WTC11 (cell line): ENCODE results near the gene PLCL2. TPM values are rescaled to one million over a fixed set of nuclear protein-coding genes. Genes with fewer than 3 reads are reported as not detected.

Experiments
- ATAC-seq: fragments of 200-7000 bp; cut with Tn5 transposase; 2 replicates; pipeline ENCODE4 v1.10.0; 2021; ENCODE audit warnings: mild to moderate bottlenecking, moderate library complexity
- CTCF ChIA-PET: fragments of 300-600 bp; sonication (Branson Sonifier 250); formaldehyde crosslinking; loops from one replicate; lab custom pipeline; 2021; ENCODE audit warnings: antibody characterized with exemption; lab: Charles Lee
- POLR2A ChIA-PET: fragments of 350-600 bp; sonication (Branson Sonifier 250); formaldehyde crosslinking; loops from one replicate; lab custom pipeline; 2021; ENCODE audit warnings: antibody characterized with exemption; lab: Charles Lee
- DNase-seq: peaks from one replicate; pipeline ENCODE4 v3.0.0; 2021; ENCODE audit warnings: low spot score
- H3K27ac Mint-ChIP-seq: 2 replicates; pipeline ENCODE4 v1.8.0; 2021; ENCODE audit warnings: mixed read lengths
- H3K27me3 Mint-ChIP-seq: 2 replicates; pipeline ENCODE4 v1.8.0; 2021; ENCODE audit warnings: low read depth, mild to moderate bottlenecking, moderate library complexity, mixed read lengths
- H3K36me3 Mint-ChIP-seq: 2 replicates; pipeline ENCODE4 v1.8.0; 2021; ENCODE audit warnings: mixed read lengths
- H3K4me1 Mint-ChIP-seq: 2 replicates; pipeline ENCODE4 v1.8.0; 2022; ENCODE audit warnings: mixed read lengths
- H3K4me3 Mint-ChIP-seq: 2 replicates; pipeline ENCODE4 v1.8.0; 2021; ENCODE audit warnings: mild to moderate bottlenecking, moderate library complexity, mixed read lengths
- H3K9me3 Mint-ChIP-seq: 2 replicates; pipeline ENCODE4 v1.8.0; 2021; ENCODE audit warnings: mixed read lengths
- CREB1 ChIP-seq: sonication (generic); formaldehyde crosslinking; IDR thresholded peaks from 2 replicates; pipeline ENCODE4 v1.8.0; 2023; ENCODE audit warnings: mild to moderate bottlenecking, missing genetic modification reagents
- E2F1 ChIP-seq: sonication (generic); formaldehyde crosslinking; IDR thresholded peaks from 2 replicates; pipeline ENCODE4 v1.8.0; 2022; ENCODE audit warnings: mild to moderate bottlenecking, missing genetic modification reagents
- EMX1 ChIP-seq: fragments of 250-450 bp; sonication (Bioruptor Pico); IDR thresholded peaks from 2 replicates; pipeline ENCODE4 v1.8.0; 2021; ENCODE audit warnings: mild to moderate bottlenecking
- ESRRA ChIP-seq: sonication (generic); formaldehyde crosslinking; IDR thresholded peaks from 2 replicates; pipeline ENCODE4 v1.8.1; 2022; ENCODE audit warnings: mild to moderate bottlenecking, missing genetic modification reagents, borderline replicate concordance
- GABPB1 ChIP-seq: sonication (generic); formaldehyde crosslinking; IDR thresholded peaks from 2 replicates; pipeline ENCODE4 v1.8.1; 2023; ENCODE audit warnings: mild to moderate bottlenecking, missing genetic modification reagents
- GTF2I ChIP-seq: fragments of 250-450 bp; sonication (Bioruptor Pico); conservative IDR thresholded peaks from 2 replicates; pipeline ENCODE4 v1.4.0; 2021; ENCODE audit warnings: mild to moderate bottlenecking
- IRF2 ChIP-seq: sonication (generic); formaldehyde crosslinking; IDR thresholded peaks from 2 replicates; pipeline ENCODE4 v1.8.0; 2022; ENCODE audit warnings: low read depth, missing genetic modification reagents, borderline replicate concordance
- JAZF1 ChIP-seq: fragments of 250-450 bp; sonication (Bioruptor Pico); IDR thresholded peaks from 2 replicates; pipeline ENCODE4 v1.9.0; 2021; ENCODE audit warnings: moderate library complexity, mild to moderate bottlenecking, inconsistent platforms
- KAT7 ChIP-seq: sonication (generic); formaldehyde crosslinking; IDR thresholded peaks from 2 replicates; pipeline ENCODE4 v1.8.1; 2023; ENCODE audit warnings: missing genetic modification reagents, mild to moderate bottlenecking, borderline replicate concordance
- PREB ChIP-seq: sonication (generic); formaldehyde crosslinking; IDR thresholded peaks from 2 replicates; pipeline ENCODE4 v1.8.1; 2022; ENCODE audit warnings: mild to moderate bottlenecking, missing genetic modification reagents, moderate library complexity, borderline replicate concordance
- SMAD4 ChIP-seq: sonication (generic); formaldehyde crosslinking; IDR thresholded peaks from 2 replicates; pipeline ENCODE4 v1.8.0; 2022; ENCODE audit warnings: mild to moderate bottlenecking, missing genetic modification reagents
- SP1 ChIP-seq: sonication (generic); formaldehyde crosslinking; conservative IDR thresholded peaks from 2 replicates; pipeline ENCODE4 v1.8.1; 2022; ENCODE audit warnings: missing genetic modification reagents
- ZBTB43 ChIP-seq: sonication (generic); formaldehyde crosslinking; IDR thresholded peaks from 2 replicates; pipeline ENCODE4 v1.8.1; 2023; ENCODE audit warnings: mild to moderate bottlenecking, missing genetic modification reagents
- ZNF138 ChIP-seq: sonication (generic); formaldehyde crosslinking; conservative IDR thresholded peaks from 2 replicates; pipeline ENCODE4 v1.8.1; 2022; ENCODE audit warnings: mild to moderate bottlenecking, moderate library complexity, missing genetic modification reagents
- ZNF671 ChIP-seq: fragments of 250-450 bp; sonication (Bioruptor Pico); IDR thresholded peaks from 2 replicates; pipeline ENCODE4 v1.8.0; 2021; ENCODE audit warnings: mild to moderate bottlenecking
- total RNA-seq: library from RNA; stranded (reverse); gene quantifications from 3 replicates; pipeline ENCODE4 v1.2.3, GENCODE V29; 2021
- TF ChIP-seq, protein P1 (sequence below): fragments of 250-450 bp; sonication (Bioruptor Pico); IDR thresholded peaks from 2 replicates; pipeline ENCODE4 v1.9.0; 2021; ENCODE audit warnings: moderate library complexity, mild to moderate bottlenecking, inconsistent platforms, borderline replicate concordance
- TF ChIP-seq, protein P2 (sequence below): fragments of 250-450 bp; sonication (Bioruptor Pico); conservative IDR thresholded peaks from 2 replicates; pipeline ENCODE4 v1.9.0; 2021; ENCODE audit warnings: mild to moderate bottlenecking
- TF ChIP-seq, protein P3 (sequence below): sonication (generic); formaldehyde crosslinking; IDR thresholded peaks from 2 replicates; pipeline ENCODE4 v1.8.1; 2023; ENCODE audit warnings: mild to moderate bottlenecking, missing genetic modification reagents

The PLCL2 gene
- total RNA-seq, 1 experiment from 2014 or later, result 11.8 TPM

GRCh38 chr3:16943857-16944256 is 59.1 kb downstream of the PLCL2 start (continued):
- TF ChIP-seq, protein P1, sequence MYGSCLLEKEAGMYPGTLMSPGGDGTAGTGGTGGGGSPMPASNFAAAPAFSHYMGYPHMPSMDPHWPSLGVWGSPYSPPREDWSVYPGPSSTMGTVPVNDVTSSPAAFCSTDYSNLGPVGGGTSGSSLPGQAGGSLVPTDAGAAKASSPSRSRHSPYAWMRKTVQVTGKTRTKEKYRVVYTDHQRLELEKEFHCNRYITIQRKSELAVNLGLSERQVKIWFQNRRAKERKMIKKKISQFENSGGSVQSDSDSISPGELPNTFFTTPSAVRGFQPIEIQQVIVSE (CRISPR knock-in tag), result no peak

DNA sequence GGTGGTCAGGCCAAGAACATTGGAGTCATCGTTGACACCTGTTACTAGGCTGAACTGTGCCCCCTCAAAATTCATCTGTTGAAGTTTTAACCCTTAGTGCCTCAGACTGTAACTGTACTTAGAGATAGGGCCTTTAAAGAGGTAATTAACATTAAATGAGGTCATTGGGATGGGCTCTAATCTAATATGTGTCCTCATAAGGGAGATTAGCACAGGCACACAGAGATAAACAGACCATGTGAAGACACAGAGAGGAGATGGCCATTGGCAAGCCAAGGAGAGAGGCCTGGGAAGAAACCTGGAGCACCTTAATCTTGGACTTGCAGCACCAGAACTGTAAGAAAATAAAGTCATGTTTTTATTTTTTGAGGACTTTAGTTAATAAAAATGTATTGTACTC is 59.6 kb downstream of the PLCL2 start:
- no peaks in the 10 kb centered on the region for H3K36me3 Mint-ChIP-seq

More for the DNA sequence above, 59.6 kb downstream of the PLCL2 start:
- ATAC-seq, result no peak
- no peaks in the 10 kb centered on the region for H3K9me3 Mint-ChIP-seq
- no peak for TF ChIP-seq SP1 (CRISPR knock-in tag)
- TF ChIP-seq, protein P2, sequence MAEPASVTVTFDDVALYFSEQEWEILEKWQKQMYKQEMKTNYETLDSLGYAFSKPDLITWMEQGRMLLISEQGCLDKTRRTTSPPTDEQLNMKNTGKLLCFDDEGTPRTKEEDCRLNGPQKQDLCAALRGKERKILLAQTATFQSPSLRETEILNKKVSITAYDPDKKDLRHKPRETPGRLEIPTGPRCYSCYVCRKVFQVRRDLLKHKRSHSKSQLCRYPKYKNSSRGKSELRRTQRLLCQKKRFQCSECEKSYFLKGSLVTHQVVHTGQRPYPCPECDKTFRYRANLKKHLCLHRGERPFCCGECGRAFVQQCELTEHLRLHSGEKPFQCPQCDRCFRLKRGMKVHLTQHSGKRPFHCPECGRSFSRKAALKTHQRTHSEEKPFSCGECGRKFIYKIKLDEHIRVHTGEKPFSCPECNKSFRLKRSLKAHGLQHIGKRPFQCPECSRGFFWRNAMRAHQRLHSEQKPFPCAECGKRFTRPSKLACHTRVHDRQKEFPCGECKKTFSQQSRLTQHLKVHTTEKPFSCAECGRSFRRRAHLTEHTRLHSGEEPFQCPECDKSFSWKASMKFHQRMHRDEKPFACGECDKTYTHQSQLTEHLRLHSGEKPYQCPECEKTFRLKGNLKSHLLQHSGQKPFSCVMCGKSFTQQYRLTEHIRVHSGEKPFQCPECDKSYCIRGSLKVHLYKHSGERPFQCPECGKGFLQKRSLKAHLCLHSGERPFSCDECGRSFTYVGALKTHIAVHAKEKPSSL (CRISPR knock-in tag), result no peak
- no peak for TF ChIP-seq GTF2I (CRISPR knock-in tag)
- no peak for TF ChIP-seq IRF2 (CRISPR knock-in tag)
- TF ChIP-seq CREB1 (CRISPR knock-in tag), result no peak
- TF ChIP-seq ZNF671 (CRISPR knock-in tag), result no peak
- TF ChIP-seq ESRRA, result no peak
- no peak for TF ChIP-seq GABPB1 (CRISPR knock-in tag)
- no peak for TF ChIP-seq KAT7 (CRISPR knock-in tag)
- TF ChIP-seq PREB (CRISPR knock-in tag), result no peak
- no peak for TF ChIP-seq JAZF1 (CRISPR knock-in tag)
- no peak for TF ChIP-seq ZBTB43 (CRISPR knock-in tag)
- TF ChIP-seq ZNF138 (CRISPR knock-in tag), result no peak
- TF ChIP-seq, protein P3, sequence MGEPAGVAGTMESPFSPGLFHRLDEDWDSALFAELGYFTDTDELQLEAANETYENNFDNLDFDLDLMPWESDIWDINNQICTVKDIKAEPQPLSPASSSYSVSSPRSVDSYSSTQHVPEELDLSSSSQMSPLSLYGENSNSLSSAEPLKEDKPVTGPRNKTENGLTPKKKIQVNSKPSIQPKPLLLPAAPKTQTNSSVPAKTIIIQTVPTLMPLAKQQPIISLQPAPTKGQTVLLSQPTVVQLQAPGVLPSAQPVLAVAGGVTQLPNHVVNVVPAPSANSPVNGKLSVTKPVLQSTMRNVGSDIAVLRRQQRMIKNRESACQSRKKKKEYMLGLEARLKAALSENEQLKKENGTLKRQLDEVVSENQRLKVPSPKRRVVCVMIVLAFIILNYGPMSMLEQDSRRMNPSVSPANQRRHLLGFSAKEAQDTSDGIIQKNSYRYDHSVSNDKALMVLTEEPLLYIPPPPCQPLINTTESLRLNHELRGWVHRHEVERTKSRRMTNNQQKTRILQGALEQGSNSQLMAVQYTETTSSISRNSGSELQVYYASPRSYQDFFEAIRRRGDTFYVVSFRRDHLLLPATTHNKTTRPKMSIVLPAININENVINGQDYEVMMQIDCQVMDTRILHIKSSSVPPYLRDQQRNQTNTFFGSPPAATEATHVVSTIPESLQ, result no peak
- no peak for TF ChIP-seq E2F1
- no peak for TF ChIP-seq EMX1 (CRISPR knock-in tag)
- TF ChIP-seq SMAD4 (CRISPR knock-in tag), result no peak
- TF ChIP-seq, all 79 proteins: peak for 0
- Mint-ChIP-seq H3K27me3 (no peaks in the 10 kb centered on the region), H3K27ac (no peak overlapping the region), H3K4me1 (peaks cover 4% of the 10 kb centered on the region; the same call in 1 of the 2 replicates), H3K4me3 (no peak overlapping the region)
- CTCF ChIA-PET, result no interaction called here
- POLR2A ChIA-PET, result no interaction called here
- DNase-seq, result no peak
